HFF-Myc (cell line): ENCODE measurements around the gene SS18.

Experiments used
- DNase-seq: peaks from one replicate; pipeline ENCODE4 v3.0.0-alpha.2; 2011; ENCODE audit warnings: low read depth; ENCODE audit errors: extremely low read depth
- H3K4me3 ChIP-seq: replicated peaks from 2 replicates; pipeline ENCODE4 v1.5.1; 2011; ENCODE audit warnings: low read depth, mild to moderate bottlenecking, control low read depth, low read length
- TF ChIP-seq, protein P1 (sequence below): IDR thresholded peaks from 2 replicates; pipeline ENCODE4 v1.5.1; 2012; ENCODE audit warnings: mild to moderate bottlenecking, low read depth, low read length, control low read depth; ENCODE audit errors: missing control alignments

SS18 gene

DNA sequence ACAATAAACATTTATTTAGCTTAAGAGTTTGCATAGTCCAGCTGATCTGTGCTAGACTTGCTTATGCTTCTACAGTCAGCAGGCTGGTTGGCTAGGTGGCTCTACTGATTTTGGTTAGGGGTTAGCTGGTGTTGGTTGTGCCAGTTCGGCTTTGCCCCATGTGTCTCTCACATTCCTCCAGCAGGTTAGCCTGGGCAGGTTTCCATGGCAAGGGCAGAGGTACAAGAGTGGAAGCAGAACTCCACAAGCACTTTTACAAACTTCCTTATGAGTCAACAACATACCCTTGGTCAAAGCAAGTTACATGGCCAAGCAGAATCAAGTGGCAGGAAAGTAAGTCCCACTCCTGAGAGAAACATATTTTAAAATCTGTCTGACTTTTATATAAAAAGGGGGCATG is 82.3 kb downstream of the SS18 start:
- TF ChIP-seq, protein P1, sequence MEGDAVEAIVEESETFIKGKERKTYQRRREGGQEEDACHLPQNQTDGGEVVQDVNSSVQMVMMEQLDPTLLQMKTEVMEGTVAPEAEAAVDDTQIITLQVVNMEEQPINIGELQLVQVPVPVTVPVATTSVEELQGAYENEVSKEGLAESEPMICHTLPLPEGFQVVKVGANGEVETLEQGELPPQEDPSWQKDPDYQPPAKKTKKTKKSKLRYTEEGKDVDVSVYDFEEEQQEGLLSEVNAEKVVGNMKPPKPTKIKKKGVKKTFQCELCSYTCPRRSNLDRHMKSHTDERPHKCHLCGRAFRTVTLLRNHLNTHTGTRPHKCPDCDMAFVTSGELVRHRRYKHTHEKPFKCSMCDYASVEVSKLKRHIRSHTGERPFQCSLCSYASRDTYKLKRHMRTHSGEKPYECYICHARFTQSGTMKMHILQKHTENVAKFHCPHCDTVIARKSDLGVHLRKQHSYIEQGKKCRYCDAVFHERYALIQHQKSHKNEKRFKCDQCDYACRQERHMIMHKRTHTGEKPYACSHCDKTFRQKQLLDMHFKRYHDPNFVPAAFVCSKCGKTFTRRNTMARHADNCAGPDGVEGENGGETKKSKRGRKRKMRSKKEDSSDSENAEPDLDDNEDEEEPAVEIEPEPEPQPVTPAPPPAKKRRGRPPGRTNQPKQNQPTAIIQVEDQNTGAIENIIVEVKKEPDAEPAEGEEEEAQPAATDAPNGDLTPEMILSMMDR: no peak
- H3K4me3 ChIP-seq: no peak overlapping the region
- no peak for DNase-seq

- TF ChIP-seq, protein P1: no peak
- no peak overlapping the region for H3K4me3 ChIP-seq
- DNase-seq: no peak
These were observed 84.5 kb downstream of the SS18 start for GRCh38 chr18:26005950-26006349.

DNA sequence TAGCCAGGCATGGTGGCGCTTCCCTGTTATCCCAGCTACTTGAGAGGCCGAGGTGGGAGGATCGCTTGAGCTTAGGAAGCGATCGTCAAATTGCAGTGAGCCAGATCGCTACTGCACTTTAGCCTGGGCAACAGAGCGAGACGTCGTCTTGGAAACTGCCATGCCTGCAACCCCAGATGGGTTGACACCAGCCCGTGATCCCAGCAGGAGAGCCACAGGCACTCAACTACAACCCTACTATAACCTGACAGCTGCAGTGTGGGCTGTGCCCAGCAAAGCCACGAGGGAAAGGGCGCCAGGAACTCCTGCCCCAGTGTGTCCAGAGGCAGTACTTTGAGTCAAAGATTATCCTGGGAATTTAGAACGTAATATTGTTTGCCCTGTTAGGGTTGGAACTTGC is 85.6 kb downstream of the SS18 start:
- TF ChIP-seq, protein P1: no peak
- DNase-seq: no peak
- H3K4me3 ChIP-seq: no peak overlapping the region

GRCh38 chr18:26003817-26004216 is 86.6 kb downstream of the SS18 start:
- no peak for DNase-seq
- H3K4me3 ChIP-seq: no peak overlapping the region
- TF ChIP-seq, protein P1: no peak

DNA sequence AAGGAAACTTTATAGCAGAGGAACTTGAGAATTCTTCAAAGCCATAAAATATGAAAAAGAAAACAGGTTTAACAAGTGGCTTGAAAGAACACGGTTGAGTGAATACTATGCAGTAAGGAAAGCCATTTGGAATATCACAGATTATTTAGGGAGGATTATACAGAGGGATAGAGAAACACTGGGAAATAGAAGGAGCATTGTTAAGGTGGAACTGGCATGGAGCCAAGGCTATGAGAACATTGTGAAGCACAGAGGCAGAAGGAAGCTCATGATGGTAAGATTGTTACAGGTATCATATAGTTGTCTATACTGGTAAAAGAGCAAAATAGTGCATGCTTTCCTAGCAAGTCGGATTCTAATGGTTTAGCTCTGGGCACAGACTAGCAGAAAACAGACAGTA is 87.1 kb downstream of the SS18 start:
- TF ChIP-seq, protein P1: no peak
- no peak for DNase-seq
- H3K4me3 ChIP-seq: no peak overlapping the region

DNA sequence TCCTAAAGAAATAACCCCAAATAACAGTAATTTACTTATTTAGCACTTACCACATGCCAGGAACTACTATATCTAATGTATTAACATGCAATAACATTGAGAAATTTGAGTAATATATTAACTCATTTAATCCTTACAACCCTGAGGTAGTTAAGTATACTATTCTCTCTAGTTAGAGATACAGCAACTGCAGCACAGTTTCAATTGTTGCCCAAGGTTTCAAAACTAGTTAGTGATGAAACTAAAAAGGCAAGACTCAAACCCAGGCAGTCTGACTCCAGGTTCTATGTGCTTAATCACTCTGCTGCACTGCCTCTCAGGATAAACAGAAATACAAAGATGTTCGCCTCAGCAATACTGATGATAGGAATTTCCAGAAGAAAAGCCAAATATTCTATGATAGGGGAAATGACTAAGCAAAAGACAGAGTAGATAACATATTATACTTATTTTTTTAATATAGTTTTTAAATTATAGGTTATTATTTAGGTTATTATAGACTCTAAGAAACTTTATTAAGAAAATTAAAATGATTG is 88.0 kb downstream of the SS18 start:
- DNase-seq: no peak
- H3K4me3 ChIP-seq: no peak overlapping the region
- TF ChIP-seq, protein P1: no peak

DNA sequence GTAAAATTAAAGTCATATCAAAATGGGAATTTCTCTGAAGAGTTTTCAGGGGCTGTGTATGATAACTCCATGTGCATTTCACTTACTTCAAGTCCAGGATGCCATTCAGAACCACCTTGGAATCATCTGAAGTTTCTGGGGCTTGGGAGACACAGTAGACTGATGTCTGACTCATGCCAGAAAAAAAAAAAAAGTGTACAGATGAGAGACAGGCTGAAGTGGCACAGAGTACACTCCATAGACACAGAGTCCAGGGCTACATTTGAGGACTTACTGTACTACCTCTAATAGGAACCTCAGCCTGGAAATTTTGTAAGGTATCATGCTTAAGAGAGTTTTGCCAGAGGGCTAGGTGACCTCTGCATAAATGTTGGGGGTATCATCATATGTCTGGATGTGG is 92.0 kb downstream of the SS18 start:
- no peak for DNase-seq
- H3K4me3 ChIP-seq: no peak overlapping the region
- TF ChIP-seq, protein P1: no peak
